Measurements from ENCODE around the gene PDE7B.

PDE7B gene

GRCh38 chr6:135990855-135991464 lies 139.5 kb downstream of the PDE7B start:
- Histone ChIP-seq H3K9me2 (replicated peaks; ENCODE audit: insufficient read depth, low read length) (no peaks in the 10 kb centered on the region), H3F3A (ENCODE audit: insufficient read depth, low read length) (no peaks in the 10 kb centered on the region), H3K27ac (ENCODE audit: low read length) (no peak overlapping the region), H3K79me2 (ENCODE audit: low read length) (no peaks in the 10 kb centered on the region), H3K4me3 (ENCODE audit: low read length) (no peak overlapping the region), H3K9me3 (replicated peaks; ENCODE audit: insufficient read depth, low read length) (no peaks in the 10 kb centered on the region), H3K27me3 (replicated peaks; ENCODE audit: insufficient read depth, low read length) (no peaks in the 10 kb centered on the region), H3K4me1 (ENCODE audit: low read length) (no peaks in the 10 kb centered on the region), H3K4me2 (ENCODE audit: low read depth, low read length) (no peak overlapping the region), H3K36me3 (replicated peaks; ENCODE audit: insufficient read depth, low read length) (no peaks in the 10 kb centered on the region), H2AFZ (ENCODE audit: low read length) (no peak overlapping the region), H4K20me1 (ENCODE audit: insufficient read depth, low read length) (no peaks in the 10 kb centered on the region), H3K9ac (ENCODE audit: low read length) (no peak overlapping the region)
- DNase-seq = no peak
- TF ChIP-seq, protein P1, sequence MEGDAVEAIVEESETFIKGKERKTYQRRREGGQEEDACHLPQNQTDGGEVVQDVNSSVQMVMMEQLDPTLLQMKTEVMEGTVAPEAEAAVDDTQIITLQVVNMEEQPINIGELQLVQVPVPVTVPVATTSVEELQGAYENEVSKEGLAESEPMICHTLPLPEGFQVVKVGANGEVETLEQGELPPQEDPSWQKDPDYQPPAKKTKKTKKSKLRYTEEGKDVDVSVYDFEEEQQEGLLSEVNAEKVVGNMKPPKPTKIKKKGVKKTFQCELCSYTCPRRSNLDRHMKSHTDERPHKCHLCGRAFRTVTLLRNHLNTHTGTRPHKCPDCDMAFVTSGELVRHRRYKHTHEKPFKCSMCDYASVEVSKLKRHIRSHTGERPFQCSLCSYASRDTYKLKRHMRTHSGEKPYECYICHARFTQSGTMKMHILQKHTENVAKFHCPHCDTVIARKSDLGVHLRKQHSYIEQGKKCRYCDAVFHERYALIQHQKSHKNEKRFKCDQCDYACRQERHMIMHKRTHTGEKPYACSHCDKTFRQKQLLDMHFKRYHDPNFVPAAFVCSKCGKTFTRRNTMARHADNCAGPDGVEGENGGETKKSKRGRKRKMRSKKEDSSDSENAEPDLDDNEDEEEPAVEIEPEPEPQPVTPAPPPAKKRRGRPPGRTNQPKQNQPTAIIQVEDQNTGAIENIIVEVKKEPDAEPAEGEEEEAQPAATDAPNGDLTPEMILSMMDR (IDR thresholded peaks at IDR 0.05; ENCODE audit: low read length) = no peak
- TF ChIP-seq EZH2phosphoT487 (IDR thresholded peaks at IDR 0.05; ENCODE audit: low read length) (no peak), EZH2 (optimal IDR thresholded peaks at IDR 0.05; ENCODE audit: low read depth, low read length) (no peak)

- no peak overlapping the region for H3K27ac ChIP-seq (ENCODE audit: low read length)
- H3K79me2 ChIP-seq (ENCODE audit: low read length) = no peaks in the 10 kb centered on the region
- no peak for DNase-seq
- no peaks in the 10 kb centered on the region for H4K20me1 ChIP-seq (ENCODE audit: insufficient read depth, low read length)
- H3K9ac ChIP-seq (ENCODE audit: low read length) = no peak overlapping the region
- no peak overlapping the region for H3K4me3 ChIP-seq (ENCODE audit: low read length)
- H2AFZ ChIP-seq (ENCODE audit: low read length) = no peak overlapping the region
- no peaks in the 10 kb centered on the region for H3K4me1 ChIP-seq (ENCODE audit: low read length)
- no peaks in the 10 kb centered on the region for H3K9me3 ChIP-seq (replicated peaks; ENCODE audit: insufficient read depth, low read length)
- H3K4me2 ChIP-seq (ENCODE audit: low read depth, low read length) = no peak overlapping the region
- no peaks in the 10 kb centered on the region for H3F3A ChIP-seq (ENCODE audit: insufficient read depth, low read length)
- no peaks in the 10 kb centered on the region for H3K27me3 ChIP-seq (replicated peaks; ENCODE audit: insufficient read depth, low read length)
- no peaks in the 10 kb centered on the region for H3K9me2 ChIP-seq (replicated peaks; ENCODE audit: insufficient read depth, low read length)
- TF ChIP-seq EZH2 (optimal IDR thresholded peaks at IDR 0.05; ENCODE audit: low read depth, low read length) (no peak), EZH2phosphoT487 (IDR thresholded peaks at IDR 0.05; ENCODE audit: low read length) (no peak)
- TF ChIP-seq, protein P1 (IDR thresholded peaks at IDR 0.05; ENCODE audit: low read length) = no peak
- no peaks in the 10 kb centered on the region for H3K36me3 ChIP-seq (replicated peaks; ENCODE audit: insufficient read depth, low read length)
Measured at GRCh38 chr6:135992739-135993138, 141.2 kb downstream of the PDE7B start.

DNA sequence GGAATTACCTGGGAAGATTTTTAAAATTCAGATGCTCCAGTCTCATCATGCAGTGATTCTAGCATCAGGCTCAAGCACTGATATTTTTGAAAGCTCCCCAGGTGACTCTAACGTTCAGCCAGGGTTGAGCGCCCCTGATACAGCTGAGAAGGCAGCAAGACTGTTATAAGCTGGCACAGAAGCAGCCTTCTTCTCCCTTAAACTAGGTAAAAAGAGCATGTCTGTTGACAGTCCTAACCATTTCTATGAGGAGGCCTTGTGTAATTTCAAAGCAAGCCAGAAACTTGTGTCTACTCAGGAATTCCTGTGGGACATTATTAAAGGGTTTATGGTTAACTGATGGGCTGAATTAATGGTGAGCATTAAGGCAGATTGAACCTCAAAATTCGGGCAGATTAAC lies 141.9 kb downstream of the PDE7B start:
- Histone ChIP-seq H3K4me1 (ENCODE audit: low read length) (no peaks in the 10 kb centered on the region), H3F3A (ENCODE audit: insufficient read depth, low read length) (no peaks in the 10 kb centered on the region), H2AFZ (ENCODE audit: low read length) (no peak overlapping the region), H3K9ac (ENCODE audit: low read length) (no peak overlapping the region), H3K9me2 (replicated peaks; ENCODE audit: insufficient read depth, low read length) (no peaks in the 10 kb centered on the region), H3K36me3 (replicated peaks; ENCODE audit: insufficient read depth, low read length) (no peaks in the 10 kb centered on the region), H3K9me3 (replicated peaks; ENCODE audit: insufficient read depth, low read length) (no peaks in the 10 kb centered on the region), H3K79me2 (ENCODE audit: low read length) (no peaks in the 10 kb centered on the region), H3K27me3 (replicated peaks; ENCODE audit: insufficient read depth, low read length) (no peaks in the 10 kb centered on the region), H3K4me2 (ENCODE audit: low read depth, low read length) (no peak overlapping the region), H3K27ac (ENCODE audit: low read length) (no peak overlapping the region), H4K20me1 (ENCODE audit: insufficient read depth, low read length) (no peaks in the 10 kb centered on the region), H3K4me3 (ENCODE audit: low read length) (no peak overlapping the region)
- no peak for DNase-seq
- TF ChIP-seq EZH2phosphoT487 (IDR thresholded peaks at IDR 0.05; ENCODE audit: low read length) (no peak), EZH2 (optimal IDR thresholded peaks at IDR 0.05; ENCODE audit: low read depth, low read length) (no peak)
- TF ChIP-seq, protein P1 (IDR thresholded peaks at IDR 0.05; ENCODE audit: low read length) = no peak

Data from MM.1S (cell line).